Duodenal mucosa (tissue), 2 donors: ENCODE measurements around the gene JAML.

ENCODE experiments used
- H3K27ac ChIP-seq: one replicate; pipeline ENCODE4 v1.7.0; 2013; ENCODE audit warnings: low read depth, low read length
- H3K27me3 ChIP-seq, 2 donors: one replicate each; pipeline ENCODE4 v1.7.0; 2013; ENCODE audit warnings: low read length in 2 of 2, control low read depth in 1 of 2; ENCODE audit not compliant: insufficient read depth in 2 of 2, control insufficient read depth in 1 of 2
- H3K36me3 ChIP-seq, 2 donors: one replicate each; pipeline ENCODE4 v1.7.0; 2013; ENCODE audit warnings: low read length in 2 of 2, control low read depth in 1 of 2; ENCODE audit not compliant: insufficient read depth in 2 of 2, control insufficient read depth in 1 of 2
- H3K4me1 ChIP-seq, 2 donors: one replicate each; pipeline ENCODE4 v1.7.0; 2013; ENCODE audit warnings: low read length in 2 of 2, control low read depth in 1 of 2; ENCODE audit not compliant: insufficient read depth in 2 of 2, control insufficient read depth in 1 of 2
- H3K4me3 ChIP-seq, 2 donors: one replicate each; pipeline ENCODE4 v1.7.0; 2013; ENCODE audit warnings: low read length in 2 of 2, low read depth in 1 of 2
- H3K9ac ChIP-seq, 2 donors: one replicate each; pipeline ENCODE4 v1.7.0; 2013; ENCODE audit warnings: low read length in 2 of 2, low read depth in 1 of 2
- H3K9me3 ChIP-seq, 2 donors: one replicate each; pipeline ENCODE4 v1.7.0; 2013; ENCODE audit warnings: low read length in 2 of 2, control low read depth in 1 of 2; ENCODE audit not compliant: control insufficient read depth in 1 of 2

The JAML gene

GRCh38 chr11:118224511-118225188 lies at the start of gene JAML:
JAML (minus strand) TSS chr11:118225011; CDS start chr11:118214866, 10,145 bp downstream.
- H3K36me3 ChIP-seq = peaks cover 0 to 1% of the 10 kb centered on the region in 2 donors
- peak within 1 kb of the TSS; percentile 61 for H3K27ac ChIP-seq
- H3K4me3 ChIP-seq = peak within 1 kb of the TSS; percentile 44 to 56
- peaks cover 0 to 4% of the 10 kb centered on the region in 2 donors for H3K4me1 ChIP-seq
- no peaks in the 10 kb centered on the region for H3K27me3 ChIP-seq
- H3K9ac ChIP-seq = peak within 1 kb of the TSS; percentile 41 to 49
- no peaks in the 10 kb centered on the region for H3K9me3 ChIP-seq

- Histone ChIP-seq H3K27me3 (peaks cover 0 to 5% of the 10 kb centered on the region in 2 donors), H3K9ac (no peak overlapping the region), H3K4me3 (no peak overlapping the region), H3K27ac (no peak overlapping the region), H3K36me3 (no peaks in the 10 kb centered on the region), H3K4me1 (peaks cover 6 to 17% of the 10 kb centered on the region in 2 donors), H3K9me3 (no peaks in the 10 kb centered on the region)
Measured at GRCh38 chr11:118274186-118274585, 49.4 kb upstream of the JAML start.

GRCh38 chr11:118272001-118272400 lies 47.2 kb upstream of the JAML start:
- no peaks in the 10 kb centered on the region for H3K9me3 ChIP-seq
- H3K4me3 ChIP-seq = no peak overlapping the region
- H3K9ac ChIP-seq = no peak overlapping the region
- H3K27ac ChIP-seq = no peak overlapping the region
- H3K27me3 ChIP-seq = peaks cover 0 to 5% of the 10 kb centered on the region in 2 donors
- no peaks in the 10 kb centered on the region for H3K36me3 ChIP-seq
- peaks cover 6 to 17% of the 10 kb centered on the region in 2 donors for H3K4me1 ChIP-seq

GRCh38 chr11:118267486-118267885 lies 42.7 kb upstream of the JAML start:
- H3K4me3 ChIP-seq = no peak overlapping the region

GRCh38 chr11:118265954-118266353 lies 41.1 kb upstream of the JAML start:
- H3K27me3 ChIP-seq = peaks cover 3 to 9% of the 10 kb centered on the region in 2 donors
- H3K9ac ChIP-seq = no peak overlapping the region
- H3K27ac ChIP-seq = no peak overlapping the region
- H3K9me3 ChIP-seq = no peaks in the 10 kb centered on the region
- peaks cover 34 to 40% of the 10 kb centered on the region in 2 donors for H3K4me1 ChIP-seq
- no peak overlapping the region for H3K4me3 ChIP-seq
- peaks cover 0 to 6% of the 10 kb centered on the region in 2 donors for H3K36me3 ChIP-seq

More at GRCh38 chr11:118267486-118267885, 42.7 kb upstream of the JAML start:
- no peaks in the 10 kb centered on the region for H3K9me3 ChIP-seq
- peaks cover under 1 to 9% of the 10 kb centered on the region in 2 donors for H3K27me3 ChIP-seq
- H3K36me3 ChIP-seq = peaks cover 0 to under 1% of the 10 kb centered on the region in 2 donors
- H3K9ac ChIP-seq = no peak overlapping the region
- peaks cover 27 to 29% of the 10 kb centered on the region in 2 donors for H3K4me1 ChIP-seq
- no peak overlapping the region for H3K27ac ChIP-seq

- H3K36me3 ChIP-seq = peaks cover 6 to 9% of the 10 kb centered on the region in 2 donors
- peak overlapping the region; percentile 76 to 81 for H3K4me3 ChIP-seq
- H3K9me3 ChIP-seq = no peaks in the 10 kb centered on the region
- peak overlapping the region; percentile 53 for H3K27ac ChIP-seq
- H3K9ac ChIP-seq = peak overlapping the region; percentile 27 to 77
- H3K4me1 ChIP-seq = peaks cover 34 to 40% of the 10 kb centered on the region in 2 donors
- peaks cover 3 to 9% of the 10 kb centered on the region in 2 donors for H3K27me3 ChIP-seq
Measured at GRCh38 chr11:118264569-118265465, 40.0 kb upstream of the JAML start.

- H3K9me3 ChIP-seq = no peaks in the 10 kb centered on the region
- peaks cover 6 to 17% of the 10 kb centered on the region in 2 donors for H3K36me3 ChIP-seq
- peak within 1 kb of the TSS; percentile 43 to 77 for H3K9ac ChIP-seq
- H3K4me3 ChIP-seq = peak within 1 kb of the TSS; percentile 76 to 81
- H3K27ac ChIP-seq = peak within 1 kb of the TSS; percentile 53
- peaks cover 3 to 4% of the 10 kb centered on the region in 2 donors for H3K27me3 ChIP-seq
- H3K4me1 ChIP-seq = peaks cover 34 to 40% of the 10 kb centered on the region in 2 donors
Measured at GRCh38 chr11:118263695-118264568, 39.1 kb upstream of the JAML start, which contains the start of gene MPZL2. MPZL2 (minus strand) TSS chr11:118264297; CDS start chr11:118264153, 144 bp downstream.

- peaks cover 34 to 40% of the 10 kb centered on the region in 2 donors for H3K4me1 ChIP-seq
- peak overlapping the region; percentile 76 to 81 for H3K4me3 ChIP-seq
- peaks cover 6 to 17% of the 10 kb centered on the region in 2 donors for H3K36me3 ChIP-seq
- H3K9me3 ChIP-seq = no peaks in the 10 kb centered on the region
- no peak overlapping the region for H3K27ac ChIP-seq
- peaks cover 3 to 4% of the 10 kb centered on the region in 2 donors for H3K27me3 ChIP-seq
- H3K9ac ChIP-seq = peak overlapping the region; percentile 43 to 77
Measured at GRCh38 chr11:118263112-118263511, 38.3 kb upstream of the JAML start.

GRCh38 chr11:118260353-118260752 lies 35.5 kb upstream of the JAML start:
- H3K36me3 ChIP-seq = peaks cover 6 to 22% of the 10 kb centered on the region in 2 donors
- H3K9ac ChIP-seq = no peak overlapping the region
- peaks cover 25 to 30% of the 10 kb centered on the region in 2 donors for H3K4me1 ChIP-seq
- peaks cover 2 to 3% of the 10 kb centered on the region in 2 donors for H3K27me3 ChIP-seq
- H3K4me3 ChIP-seq = no peak overlapping the region
- no peaks in the 10 kb centered on the region for H3K9me3 ChIP-seq
- H3K27ac ChIP-seq = no peak overlapping the region
